Fibroblast of peridontal ligament (primary cell): ENCODE measurements around the gene CCDC136.
A peak's percentile ranks its signal among the peaks of the same experiment; 100 is the strongest.

Source experiments
- DNase-seq: peaks from one replicate; pipeline ENCODE4 v3.0.0-alpha.2; 2010; ENCODE audit errors: extremely low read depth

Gene CCDC136

DNA sequence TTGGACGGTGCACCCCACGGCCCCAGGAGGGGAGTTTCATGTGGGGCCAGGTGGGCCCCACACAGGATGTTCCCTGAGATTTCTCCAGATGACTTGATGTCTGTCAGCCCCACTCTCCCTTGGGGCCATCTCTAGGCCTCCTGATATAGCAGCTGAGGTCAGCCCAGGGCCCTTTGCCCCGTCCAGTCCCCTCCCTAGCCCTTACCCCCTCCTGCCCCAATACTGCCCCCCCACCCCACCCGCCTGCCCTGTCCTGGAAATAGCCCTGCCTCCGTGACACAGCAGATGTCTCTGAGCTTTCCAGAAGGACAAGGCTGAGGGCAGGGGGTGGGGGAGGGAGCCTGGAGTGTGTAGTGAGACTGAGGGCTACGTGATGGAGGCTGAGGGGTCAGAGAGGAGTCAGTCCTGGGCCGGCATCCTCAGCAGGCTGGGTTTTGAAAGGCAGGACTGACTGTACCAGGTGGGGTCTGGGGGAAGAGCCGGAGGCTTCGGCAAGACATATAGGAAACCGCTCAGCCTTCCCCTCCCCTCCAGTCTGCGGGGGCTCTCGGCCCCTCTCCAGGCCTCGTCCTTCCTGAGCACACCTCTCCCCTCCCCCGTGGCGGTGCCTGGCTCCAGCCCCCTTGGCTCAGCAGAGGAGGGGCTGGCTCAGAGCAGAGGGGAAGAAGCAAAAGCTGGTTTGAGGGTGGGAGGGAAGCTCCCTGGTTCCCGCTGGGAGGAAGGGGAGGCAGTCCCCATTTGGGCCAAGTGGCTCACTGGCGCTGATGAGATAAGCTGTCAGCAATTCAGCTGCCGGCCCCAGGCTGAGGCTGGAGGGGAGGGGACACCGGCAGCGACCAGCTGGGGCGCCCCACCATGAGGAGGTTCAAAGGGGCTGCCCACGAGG, 40.5 kb downstream of the CCDC136 start:
- no peak for DNase-seq

DNA sequence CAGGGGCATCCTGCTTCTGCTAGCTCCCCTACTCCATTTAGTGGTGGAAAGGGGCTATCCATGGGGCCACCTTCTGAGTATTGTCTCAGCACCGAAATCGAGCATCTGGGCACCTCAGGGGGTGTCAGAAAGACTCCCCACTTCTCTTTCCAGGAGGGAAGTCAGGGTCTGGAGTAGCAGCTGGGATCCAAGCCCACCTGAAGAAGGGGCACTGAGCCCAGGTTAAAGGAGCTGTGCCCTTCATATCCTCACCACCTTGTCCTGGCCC, 41.0 kb downstream of the CCDC136 start:
- no peak for DNase-seq

DNA sequence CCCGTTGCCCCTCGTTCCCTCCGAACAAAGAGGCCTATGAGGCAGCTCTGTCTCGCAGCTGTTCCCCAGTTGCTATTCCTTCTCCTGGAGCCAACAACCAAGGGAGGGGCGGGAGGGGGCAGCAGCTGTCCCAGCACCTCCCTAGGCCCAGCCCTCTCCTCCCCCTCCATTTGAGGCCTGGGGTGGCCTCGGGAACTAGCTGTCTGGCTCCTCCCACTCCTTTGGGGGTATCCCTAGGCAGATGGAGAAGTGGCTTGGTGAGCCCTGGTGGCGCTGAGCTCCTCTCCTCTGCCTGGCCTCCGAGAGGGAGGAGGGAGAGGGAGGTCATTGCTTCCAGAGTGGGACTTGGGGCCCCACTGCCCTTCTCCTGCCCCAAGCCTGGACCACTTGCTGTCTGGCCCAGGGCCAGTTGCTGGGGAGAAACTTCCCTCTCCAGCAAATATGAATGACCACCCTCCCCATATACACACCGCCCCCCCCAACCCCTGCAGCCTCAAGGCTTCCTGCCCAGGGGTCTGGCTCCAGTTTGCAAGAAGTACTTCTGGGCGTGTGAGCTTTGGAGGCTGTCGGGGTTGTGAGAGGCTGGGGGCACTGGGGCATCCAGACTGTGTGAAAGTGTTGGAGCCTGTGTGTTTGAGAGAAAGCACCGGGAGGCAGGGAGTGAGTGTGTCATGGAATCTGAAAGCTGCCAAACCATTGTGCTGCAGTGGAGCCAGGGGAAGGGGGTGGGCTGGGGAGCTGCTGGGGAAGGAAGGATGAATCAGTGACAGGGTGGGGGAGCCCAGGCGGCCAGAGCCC, 41.6 kb downstream of the CCDC136 start:
- DNase-seq = peak; percentile 88

DNA sequence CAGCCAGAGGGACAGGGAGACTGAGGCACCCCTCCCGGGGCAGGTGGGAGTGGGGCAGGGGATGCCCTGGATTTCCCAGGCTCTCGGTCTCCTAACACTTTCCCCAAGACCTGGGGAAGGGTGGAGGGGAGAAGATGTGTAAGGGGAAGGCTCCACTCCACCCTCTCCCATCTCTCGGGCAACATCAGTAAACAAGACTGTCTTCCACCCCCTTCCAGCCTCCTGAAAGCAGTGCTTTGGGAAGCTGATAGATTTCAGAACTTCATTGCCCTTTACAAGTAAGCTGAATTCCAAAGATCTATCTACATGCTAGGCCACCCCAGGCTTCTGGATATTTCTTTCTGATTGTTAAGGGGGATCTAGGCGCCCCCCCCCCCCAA, 42.2 kb downstream of the CCDC136 start:
- peak; percentile 60 for DNase-seq

DNA sequence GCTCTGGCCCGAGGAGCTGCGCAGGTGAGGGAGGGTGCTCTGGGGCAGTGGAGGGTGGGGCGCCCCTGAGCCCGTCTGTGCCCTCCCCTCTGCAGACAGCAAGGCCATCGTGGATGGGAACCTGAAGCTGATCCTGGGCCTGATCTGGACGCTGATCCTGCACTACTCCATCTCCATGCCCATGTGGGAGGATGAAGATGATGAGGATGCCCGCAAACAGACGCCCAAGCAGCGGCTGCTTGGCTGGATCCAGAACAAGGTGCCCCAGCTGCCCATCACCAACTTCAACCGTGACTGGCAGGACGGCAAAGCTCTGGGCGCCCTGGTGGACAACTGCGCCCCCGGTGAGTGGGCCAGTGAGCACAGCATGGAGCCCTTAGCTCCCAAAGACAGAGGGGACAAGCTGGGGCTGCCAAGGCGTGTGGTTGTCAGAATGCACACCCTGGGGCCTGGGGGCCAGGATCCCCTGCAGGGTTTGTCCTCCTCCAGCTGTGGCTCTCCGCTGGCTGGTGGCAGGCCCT, 43.5 kb downstream of the CCDC136 start:
- no peak for DNase-seq

DNA sequence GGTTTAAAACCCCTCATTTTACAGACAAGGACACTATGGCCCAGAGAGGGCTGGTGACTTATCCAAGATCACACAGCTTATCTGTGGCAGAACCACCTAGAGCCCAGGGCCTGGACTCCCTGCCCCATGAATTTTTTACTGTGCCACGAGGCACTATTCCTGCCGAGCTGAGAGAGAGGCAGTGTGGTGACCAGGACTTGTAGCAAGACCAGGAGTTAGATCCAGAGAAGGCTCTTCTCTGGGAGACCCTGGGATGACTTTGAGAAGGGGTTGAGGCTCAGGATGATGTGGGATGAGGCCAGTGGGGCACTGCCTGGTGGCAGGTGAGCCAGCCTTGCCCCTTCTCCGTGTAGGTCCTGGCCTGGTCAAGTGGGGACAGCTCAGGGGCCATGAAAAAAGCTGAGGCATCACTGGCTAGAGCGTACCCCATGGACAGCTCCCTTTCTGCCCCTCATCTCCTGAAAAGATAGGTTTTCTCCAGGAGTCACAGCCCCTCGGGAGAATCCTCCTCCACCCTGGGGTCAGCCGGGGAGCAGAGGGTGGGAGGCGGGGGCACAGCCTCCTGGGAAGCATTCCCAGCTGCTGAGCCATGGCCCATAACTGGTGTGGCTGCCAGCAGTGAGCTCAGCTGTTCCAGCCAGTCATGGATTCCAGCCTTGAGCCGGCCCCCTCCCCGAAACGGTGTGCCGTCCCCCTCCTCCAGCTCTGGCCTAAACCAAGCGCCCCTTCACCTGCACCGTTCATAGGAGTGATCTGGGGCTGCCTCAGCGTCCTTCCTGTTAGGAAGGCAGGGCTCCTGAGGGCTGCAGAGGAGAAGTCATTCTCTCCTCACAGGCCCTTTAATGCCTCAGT, 44.2 kb downstream of the CCDC136 start:
- peak; percentile 42 for DNase-seq

DNA sequence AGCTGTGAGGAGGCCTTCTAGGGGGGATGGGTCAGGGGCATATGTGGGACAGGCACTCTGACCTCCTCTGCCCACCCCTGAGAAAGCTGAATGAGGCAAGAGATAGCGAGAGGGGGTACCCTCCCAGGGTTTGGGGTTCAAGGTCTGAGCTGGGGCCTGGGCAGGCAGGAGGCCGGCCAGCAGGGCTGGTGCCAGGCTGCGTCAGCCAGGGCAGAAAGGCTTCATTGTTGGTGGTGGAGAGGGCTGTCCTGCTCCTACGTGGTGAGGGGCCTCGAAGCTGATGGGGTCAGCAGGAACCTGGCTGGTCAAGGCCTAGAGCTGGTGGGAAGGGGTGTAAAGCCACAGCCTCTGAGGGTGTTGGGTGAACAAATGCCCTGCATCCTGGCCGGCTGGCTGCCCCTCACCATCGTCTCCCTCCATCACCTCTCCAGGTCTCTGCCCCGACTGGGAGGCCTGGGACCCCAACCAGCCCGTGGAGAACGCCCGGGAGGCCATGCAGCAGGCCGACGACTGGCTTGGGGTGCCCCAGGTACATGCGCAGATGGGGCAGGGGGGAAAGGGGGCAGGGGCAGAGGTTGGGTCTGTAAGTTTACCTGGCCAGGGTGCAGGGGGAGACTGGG, 45.1 kb downstream of the CCDC136 start:
- no peak for DNase-seq

DNA sequence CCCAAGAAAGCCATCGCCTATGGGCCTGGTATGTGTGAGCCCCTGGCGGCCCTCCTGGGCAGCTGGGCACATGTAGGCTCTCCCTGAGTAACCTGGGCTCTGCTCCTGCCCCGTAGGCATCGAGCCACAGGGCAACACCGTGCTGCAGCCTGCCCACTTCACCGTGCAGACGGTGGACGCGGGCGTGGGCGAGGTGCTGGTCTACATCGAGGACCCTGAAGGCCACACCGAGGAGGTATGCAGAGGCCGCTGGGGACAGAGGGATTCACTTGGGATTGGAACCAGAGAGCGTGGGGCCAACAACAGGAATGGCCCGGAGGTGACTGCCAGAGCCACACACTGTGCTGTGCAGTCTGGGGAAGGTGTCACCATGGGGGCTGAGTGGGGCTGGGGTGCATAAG, 45.8 kb downstream of the CCDC136 start:
- DNase-seq = no peak

DNA sequence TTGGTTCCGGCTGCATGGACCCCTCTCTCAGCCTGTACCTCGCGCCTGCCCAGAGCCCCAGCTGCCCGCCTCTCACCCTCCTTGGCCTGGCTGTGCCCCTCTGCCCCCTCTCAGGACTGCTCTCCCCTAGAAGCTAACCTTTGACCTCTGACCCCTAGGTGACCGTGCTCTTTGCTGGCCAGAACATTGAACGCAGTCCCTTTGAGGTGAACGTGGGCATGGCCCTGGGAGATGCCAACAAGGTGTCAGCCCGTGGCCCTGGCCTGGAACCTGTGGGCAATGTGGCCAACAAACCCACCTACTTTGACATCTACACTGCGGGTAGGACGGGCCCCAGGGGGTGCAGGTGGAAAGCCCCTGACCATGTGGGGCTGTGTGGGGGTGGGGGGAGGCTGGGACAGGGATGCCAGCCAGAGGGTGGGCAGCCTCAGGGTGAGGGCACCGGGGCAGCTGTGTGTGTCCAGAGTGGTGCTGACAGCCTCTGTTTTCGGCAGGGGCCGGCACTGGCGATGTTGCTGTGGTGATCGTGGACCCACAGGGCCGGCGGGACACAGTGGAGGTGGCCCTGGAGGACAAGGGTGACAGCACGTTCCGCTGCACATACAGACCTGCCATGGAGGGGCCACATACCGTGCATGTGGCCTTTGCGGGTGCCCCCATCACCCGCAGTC, 46.5 kb downstream of the CCDC136 start:
- DNase-seq = no peak

DNA sequence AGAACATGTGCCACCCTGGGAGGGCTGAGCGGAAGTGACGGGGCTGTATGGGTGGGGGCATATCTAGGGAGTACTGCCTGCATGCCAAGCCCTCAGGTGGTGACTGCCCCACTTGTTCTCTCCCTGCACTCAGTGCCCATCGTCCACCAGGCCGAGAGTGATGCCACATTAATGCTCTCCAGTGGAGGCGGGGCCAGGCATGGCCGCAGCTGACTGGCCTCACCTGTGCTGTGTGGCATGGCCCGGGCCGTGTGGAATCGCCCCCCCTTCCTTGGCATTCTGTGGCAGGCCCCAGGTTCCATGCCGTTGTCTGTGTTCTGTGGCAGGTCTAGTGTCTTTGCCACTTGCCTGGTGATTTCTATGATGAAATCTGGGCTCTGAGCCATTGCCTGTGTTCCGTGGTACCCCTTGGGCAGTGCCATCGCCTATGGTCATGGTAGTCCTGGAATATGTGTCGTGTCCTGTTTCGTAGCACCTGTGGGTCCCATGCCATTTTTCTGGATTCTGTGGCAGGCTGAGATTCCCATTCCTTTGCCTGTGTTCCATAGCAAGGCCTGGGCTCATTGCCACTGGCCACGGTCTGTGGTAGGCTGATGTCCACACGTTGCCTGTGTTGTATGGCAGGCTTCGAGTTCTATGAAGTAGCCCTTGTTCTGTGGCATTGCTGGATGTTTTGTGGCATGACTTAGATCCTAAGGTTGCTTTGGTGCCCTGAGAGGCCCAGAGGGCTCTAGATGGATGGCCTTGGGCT, 47.4 kb downstream of the CCDC136 start:
- DNase-seq = no peak

DNA sequence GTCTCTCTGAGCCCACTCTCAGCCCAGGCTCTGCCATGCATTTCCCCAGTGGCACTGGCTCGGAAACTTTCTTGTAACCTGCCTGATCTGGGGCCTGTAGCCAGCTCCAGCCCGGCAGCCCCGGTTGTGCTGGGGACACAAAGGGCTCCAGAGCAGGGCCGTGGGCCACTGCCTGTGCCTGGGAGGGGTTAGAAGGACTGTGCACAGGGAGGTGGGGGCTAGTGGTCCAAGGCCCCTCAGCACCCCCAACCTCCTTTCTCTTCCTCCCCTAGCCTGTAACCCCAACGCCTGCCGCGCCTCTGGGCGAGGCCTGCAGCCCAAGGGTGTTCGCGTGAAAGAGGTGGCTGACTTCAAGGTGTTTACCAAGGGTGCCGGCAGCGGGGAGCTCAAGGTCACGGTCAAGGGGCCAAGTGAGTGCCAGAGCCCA, 48.0 kb downstream of the CCDC136 start:
- no peak for DNase-seq

DNA sequence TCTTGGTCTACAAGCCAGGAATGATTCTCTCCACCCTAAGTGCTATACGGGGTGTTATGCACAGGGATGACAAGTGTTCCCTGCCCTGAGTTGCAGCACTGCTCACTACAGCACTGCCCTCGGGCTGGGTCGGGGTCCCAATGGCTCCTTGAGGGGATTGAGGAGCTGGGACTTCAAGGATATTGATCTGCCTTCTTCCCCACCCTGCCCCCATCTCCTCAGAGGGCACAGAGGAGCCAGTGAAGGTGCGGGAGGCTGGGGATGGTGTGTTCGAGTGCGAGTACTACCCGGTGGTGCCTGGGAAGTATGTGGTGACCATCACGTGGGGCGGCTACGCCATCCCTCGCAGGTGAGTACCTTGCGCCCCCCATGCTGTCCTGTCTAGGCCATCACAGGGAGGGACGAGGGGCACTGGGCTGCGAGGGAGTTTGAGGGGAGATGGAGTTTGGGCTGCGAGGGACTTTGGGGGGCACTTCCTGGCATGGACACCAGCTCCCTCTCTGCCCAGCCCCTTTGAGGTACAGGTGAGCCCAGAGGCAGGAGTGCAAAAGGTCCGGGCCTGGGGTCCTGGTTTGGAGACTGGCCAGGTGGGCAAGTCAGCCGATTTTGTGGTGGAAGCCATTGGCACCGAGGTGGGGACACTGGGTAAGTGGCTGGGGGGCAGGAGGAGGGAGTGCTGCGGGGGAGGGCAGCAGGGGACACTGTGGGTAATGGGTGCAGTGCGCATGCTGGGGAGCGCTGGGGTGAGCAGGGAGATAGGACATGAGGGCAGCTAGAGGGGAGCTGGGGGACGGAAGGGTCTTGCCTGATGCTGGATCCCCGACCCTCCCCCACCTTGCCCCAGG, 48.8 kb downstream of the CCDC136 start:
- DNase-seq = no peak

DNA sequence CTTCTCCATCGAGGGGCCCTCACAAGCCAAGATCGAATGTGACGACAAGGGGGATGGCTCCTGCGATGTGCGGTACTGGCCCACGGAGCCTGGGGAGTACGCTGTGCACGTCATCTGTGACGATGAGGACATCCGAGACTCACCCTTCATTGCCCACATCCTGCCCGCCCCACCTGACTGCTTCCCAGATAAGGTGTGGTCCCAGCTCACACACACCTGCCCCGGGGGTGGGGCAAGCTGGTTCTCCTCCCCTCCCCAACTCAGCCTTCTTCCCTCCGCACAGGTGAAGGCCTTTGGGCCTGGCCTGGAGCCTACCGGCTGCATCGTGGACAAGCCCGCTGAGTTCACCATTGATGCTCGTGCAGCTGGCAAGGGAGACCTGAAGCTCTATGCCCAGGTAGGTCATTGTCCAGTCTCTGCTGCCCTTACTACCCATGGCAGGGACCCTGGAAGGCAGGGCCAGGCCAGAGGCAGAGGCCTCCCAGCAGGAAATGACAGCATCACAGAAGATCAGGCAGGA, 49.5 kb downstream of the CCDC136 start:
- DNase-seq = no peak

DNA sequence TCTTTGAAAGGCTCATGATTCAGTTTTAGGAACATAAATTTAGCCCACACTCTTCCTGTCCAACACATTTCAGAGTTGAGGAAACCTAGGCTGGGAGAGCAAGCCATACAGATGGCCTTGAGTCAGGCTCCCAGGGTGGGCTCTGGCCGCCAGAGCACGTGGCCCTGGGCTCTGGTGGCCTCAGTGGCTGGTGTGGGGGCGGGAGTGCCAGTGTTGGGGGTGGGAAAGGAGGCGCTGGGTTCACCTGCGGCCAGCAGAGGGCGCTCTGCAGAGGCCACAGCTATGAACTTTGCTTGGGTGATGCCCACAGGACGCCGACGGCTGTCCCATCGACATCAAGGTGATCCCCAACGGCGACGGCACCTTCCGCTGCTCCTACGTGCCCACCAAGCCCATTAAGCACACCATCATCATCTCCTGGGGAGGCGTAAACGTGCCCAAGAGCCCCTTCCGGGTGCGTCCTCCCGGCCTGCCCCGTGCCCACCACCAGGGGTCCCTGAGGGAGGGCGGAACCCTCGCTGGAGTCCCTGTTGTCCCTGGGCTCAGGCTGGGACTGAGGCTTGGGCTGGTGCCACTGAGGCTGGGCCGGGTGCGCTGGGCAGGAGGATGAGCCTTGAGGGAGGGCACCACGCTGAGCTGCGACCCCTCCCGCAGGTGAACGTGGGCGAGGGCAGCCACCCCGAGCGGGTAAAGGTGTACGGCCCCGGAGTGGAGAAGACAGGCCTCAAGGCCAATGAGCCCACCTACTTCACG, 50.3 kb downstream of the CCDC136 start:
- DNase-seq = peak; percentile 24

DNA sequence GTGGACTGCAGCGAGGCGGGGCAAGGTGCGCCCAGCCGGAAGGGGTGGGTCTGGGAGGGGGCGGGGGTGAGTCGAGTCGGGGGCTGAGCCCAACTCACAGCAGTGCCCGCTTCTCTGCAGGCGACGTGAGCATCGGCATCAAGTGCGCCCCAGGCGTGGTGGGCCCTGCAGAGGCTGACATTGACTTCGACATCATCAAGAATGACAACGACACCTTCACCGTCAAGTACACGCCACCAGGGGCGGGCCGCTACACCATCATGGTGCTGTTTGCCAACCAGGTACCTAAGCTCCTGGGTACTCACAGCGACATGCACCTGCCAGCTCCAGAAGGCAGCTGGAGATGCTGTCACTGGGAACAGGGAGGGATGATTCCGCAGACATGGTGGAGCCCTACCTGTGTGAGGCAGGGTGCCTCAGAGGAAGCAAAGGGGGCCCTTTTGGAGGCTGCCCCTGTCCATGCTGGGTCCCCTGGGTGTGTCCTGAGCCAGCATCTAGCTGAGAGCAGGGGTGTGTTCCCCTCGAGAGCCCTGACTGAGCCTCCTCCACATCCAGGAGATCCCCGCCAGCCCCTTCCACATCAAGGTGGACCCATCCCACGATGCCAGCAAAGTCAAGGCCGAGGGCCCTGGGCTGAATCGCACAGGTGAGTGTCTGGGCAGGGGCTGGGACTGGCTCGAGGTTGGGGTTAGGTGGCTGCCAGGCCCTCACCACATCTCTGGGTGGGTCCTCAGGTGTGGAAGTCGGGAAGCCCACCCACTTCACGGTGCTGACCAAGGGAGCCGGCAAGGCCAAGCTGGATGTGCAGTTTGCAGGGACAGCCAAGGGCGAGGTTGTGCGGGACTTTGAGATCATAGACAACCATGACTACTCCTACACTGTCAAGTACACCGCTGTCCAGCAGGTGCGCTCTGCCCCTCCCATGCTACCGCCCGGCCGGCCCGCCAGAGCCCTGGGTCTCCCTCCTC, 51.2 kb downstream of the CCDC136 start:
- no peak for DNase-seq

DNA sequence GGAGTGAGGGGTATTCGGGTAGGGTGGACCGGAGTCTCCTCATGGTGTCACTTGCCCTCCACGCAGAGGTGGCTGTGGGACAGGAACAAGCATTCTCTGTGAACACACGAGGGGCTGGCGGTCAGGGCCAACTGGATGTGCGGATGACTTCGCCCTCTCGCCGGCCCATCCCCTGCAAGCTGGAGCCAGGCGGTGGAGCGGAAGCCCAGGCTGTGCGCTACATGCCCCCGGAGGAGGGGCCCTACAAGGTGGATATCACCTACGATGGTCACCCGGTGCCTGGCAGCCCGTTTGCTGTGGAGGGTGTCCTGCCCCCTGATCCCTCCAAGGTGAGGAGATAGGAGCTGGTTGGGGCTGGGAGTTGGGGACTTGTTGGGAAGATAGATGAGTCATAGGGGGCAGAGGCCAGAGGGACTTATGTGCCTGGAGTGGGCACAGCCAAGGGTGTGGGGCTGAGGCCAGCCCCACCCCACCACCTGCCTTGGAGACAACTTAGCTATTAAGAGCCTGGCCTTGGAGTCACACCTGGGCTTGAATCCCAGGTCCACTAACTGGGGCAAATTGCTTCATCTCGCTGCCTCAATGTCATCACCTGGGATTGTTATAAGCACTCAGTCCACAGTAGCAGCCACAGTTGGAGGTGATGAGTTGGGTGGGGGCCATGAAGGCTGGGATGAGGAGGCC, 52.3 kb downstream of the CCDC136 start:
- DNase-seq = no peak
